Right ventricle myocardium superior (tissue), 1 donor: ENCODE data around the gene ACSS3. TPM values are rescaled to one million over a fixed set of nuclear protein-coding genes. Genes with fewer than 3 reads are reported as not detected.
"Not testable (repeated sequence)": the region's sequence is repeated elsewhere in the genome, so short reads cannot be mapped to it uniquely, and the experiment has no call there.

Source experiments
- ATAC-seq: fragments of 200-7000 bp; cut with Tn5 transposase; one replicate; pipeline ENCODE4 v1.9.1; 2020; ENCODE audit warnings: mild to moderate bottlenecking; ENCODE audit not compliant: poor library complexity
- DNase-seq: peaks from one replicate; pipeline ENCODE4 v3.0.0-alpha.2; 2020
- intact Hi-C: fragments of 100-400 bp; cut with DNase I; formaldehyde crosslinking; loops from one replicate; pipeline ENCODE4 v1.11.2; 2022
- total RNA-seq: library from RNA; stranded (reverse); fragmentation: NEBNext Ultra II Directional; extraction: Animal tissue kit (Norgen Biotek cat#: 25700); gene quantifications from one replicate; pipeline ENCODE4 v1.2.1, GENCODE V29; 2021
- donor health status: DM: no; HTN: yes; CAD: no; lungs with severe emphysema.

ACSS3 gene
- total RNA-seq, 1 donor from 2014 or later, result 25.8 TPM

DNA sequence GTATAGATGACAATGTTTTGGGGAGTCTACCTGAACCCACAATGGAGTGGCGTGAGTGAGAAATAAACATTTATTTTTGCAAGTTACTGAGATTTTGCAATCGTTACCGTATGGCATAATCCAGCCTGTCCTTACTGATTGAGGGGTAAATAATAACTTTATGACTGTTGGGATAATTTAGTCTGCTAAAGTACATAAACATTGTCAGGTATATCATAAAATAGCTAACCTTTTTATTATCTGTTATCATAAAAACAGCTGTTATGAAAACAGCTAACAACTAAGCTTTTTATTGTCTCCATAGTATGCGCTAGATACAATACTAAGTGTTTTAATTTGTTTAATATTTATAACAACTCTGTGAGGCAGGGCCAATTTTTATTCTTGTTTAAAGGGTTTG, 10.3 kb downstream of the ACSS3 start:
- intact Hi-C loops, result no loop called here
- DNase-seq, result no peak
- ATAC-seq, result no peak

DNA sequence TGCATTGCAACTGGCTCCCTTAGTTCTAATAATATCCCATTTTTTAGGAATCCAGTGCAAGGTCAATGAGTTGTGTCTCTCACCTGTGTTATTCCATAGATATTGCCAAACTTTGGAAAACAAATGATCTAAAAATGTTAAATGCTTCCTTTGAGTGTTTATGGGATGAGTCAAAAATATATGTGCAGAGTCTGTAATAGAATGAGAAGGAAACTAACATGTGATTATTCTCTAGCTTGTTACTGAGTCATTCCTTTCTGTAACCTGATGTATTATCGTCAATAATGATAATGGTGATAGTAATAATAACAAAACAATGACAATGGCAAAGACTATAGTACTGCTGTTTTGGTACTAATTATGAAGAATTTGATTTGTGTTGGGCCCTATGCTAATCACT, 11.5 kb downstream of the ACSS3 start:
- intact Hi-C loops, result no loop called here
- no peak for ATAC-seq
- DNase-seq, result no peak

DNA sequence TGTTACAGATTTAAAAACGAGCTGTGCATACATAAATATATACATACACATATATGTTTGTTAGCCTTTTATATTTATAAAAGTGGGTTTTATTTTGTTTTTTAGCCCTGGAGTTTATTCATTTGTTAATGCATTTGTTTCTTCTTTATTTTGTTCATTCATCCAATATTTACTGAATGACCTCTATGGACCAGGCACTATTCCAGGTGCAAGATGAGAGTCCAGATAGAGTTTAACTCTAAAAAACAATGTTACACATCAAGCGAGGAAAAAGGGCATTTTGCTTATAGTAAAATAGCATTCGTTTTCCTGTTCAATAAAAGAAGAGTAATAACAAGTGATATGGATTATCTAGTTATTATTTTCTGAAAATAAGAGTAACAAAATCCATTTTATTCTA, 14.2 kb downstream of the ACSS3 start:
- no peak for ATAC-seq
- no peak for DNase-seq
- intact Hi-C loops, result no loop called here

DNA sequence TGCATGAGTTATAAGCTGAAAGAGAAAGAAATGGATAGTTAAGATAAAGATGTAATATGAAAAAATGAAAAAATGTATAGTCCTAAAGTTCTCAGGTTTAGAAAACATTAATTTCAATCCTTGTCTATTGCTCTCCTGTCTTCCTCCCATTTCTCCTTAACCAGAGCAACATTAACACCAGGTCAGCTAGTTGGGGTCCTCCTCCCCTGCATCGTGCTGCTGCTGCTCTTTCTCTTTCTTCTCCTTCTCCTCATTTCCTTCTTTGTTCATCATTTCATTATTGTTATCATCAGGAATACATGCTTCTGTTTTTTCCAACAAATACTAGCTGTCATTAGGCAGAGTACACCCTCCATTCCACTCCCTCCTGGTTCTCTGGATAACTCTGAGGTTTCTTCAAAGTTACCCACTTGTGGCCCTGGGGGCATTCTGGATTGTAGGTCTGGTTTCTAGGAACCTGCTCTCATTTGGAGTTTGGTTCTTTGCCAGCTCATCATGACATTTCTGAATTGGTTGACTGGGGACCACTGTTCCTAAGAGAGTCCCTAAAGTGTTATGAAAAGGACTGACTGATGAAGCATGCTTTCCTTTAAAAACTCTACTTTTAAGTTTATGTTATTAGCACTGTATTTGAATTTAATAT, 17.0 kb downstream of the ACSS3 start:
- no peak for DNase-seq
- intact Hi-C loops, result no loop called here
- ATAC-seq, result peak; percentile 14

DNA sequence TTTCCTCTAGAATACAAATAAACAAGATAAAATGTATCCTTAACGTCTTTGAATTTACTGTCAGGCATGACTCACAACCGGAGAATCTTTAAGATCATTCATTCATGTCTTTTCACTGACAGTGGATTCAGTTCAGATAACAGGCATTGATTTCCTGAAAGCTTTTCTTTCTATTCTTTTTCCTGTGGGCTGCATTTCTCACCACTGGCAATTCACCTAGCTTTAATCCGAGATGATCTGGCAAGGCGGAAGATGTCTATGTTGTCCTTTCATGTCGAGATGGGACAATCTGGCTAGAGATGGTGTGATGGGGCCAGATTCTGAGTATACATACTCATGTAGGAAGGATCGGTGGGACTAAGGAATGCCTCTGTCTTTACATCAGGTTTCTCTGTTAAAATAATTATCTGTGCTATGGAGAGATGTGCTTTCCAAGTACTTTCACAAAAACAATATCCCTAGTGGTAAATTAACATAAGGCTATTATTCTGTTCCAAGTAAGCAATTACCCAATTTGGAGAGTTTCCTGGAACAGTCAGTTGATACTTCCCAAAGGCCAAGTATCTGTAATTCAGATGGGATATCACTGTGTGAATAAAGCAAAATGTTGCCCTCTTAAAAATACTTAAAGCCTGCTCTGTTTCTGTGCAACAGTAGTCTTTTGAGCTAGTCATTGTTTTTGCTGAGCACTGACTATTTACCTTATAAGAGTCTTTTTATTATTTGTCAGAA, 17.8 kb downstream of the ACSS3 start:
- intact Hi-C loops, result no loop called here
- DNase-seq (no peak), ATAC-seq (peak; percentile 77)

DNA sequence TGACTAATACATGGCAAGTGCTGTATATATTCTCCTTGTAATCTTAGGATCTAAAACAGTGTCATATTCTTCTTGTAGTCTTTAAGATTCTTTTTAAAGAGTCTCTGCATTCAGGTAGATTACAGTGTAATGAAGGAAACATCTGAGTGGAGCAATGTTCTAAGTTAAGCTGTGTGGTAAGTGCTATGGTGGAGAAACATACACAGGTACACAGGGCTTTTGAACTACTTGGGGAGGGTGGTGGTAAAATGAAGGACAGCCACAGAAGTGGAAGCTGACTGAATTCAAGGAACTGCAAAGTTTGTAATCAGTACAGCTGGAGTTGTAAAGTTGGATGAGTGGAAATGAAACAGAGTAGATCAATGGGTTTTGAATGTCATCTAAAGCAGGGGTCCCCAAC, 27.8 kb downstream of the ACSS3 start:
- DNase-seq (no peak), ATAC-seq (no peak)
- intact Hi-C loops, result no loop called here

DNA sequence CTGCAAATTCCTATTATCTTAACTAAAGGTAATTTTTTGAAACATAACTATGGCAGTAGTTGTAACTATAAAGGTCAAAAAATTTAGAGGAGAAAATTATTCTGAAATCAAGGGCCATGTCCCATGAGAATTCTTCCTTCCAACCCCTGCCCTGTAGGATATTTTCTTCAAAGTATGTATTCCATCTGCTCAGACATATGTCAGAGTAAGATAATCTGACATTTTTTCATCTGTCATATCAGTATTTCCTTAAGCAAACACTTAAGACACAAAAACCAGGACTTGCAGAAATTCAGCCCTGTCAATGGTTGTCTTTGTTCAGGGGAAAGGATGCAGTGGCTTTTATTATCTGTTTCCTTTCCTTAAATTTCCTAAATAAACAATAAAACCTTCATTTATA, 36.3 kb downstream of the ACSS3 start:
- intact Hi-C loops, result no loop called here
- DNase-seq, result no peak
- ATAC-seq, result no peak

DNA sequence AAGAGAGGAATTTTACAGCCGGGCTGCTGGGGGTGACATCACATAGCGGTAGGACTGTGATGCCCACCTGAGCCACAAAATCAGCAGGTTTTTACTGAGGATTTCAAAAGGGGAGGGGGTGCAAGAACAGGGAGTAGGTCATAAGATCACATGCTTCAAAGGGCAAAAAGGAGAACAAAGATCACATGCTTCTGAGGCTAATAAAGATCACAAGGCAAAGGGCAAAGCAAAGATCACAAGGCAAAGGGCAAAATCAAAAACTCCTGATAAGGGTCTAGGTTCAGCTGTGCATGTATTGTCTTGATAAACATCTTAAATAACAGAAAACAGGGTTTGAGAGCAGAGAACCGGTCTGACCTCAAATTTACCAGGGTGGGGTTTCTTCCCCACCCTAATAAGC, 41.2 kb downstream of the ACSS3 start:
- intact Hi-C loops, DNase-seq, ATAC-seq: not testable (repeated sequence)

DNA sequence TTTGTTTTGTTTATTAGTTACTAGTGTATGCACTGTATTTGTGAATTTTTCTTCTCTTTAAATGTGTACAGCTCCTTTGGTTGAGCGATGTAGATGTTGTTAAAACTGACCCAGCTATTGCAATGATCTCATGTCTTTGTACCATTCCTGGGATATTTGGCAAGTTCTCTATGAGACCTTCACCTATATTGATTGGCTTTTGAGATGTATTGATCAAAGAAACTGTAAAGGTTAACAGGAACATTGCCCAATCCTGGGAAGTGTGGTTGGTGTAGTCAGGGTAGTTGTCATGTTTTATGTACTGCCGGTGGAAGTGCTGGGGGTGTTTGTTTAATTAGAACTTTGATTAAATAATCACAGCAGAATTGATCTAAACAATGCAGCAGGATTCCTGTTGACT, 43.1 kb downstream of the ACSS3 start:
- intact Hi-C loops, result no loop called here
- DNase-seq (no peak), ATAC-seq (no peak)

DNA sequence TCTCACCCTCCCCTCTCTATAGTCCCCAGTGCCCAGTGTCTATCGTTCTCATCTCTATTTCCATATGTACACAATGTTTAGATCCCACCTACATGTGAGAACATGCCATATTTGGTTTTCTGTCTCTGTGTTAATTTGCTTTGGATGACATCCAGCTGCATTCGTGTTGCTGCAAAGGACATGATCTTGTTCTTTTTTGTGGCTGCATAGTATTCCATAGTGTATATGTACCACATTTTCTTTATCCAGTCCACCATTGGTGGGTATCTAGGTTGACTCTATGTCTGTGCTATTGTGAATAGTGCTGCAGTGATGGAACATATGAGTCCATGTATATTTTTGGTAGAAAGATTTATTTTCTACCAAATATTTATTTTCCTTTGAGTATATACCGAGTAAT, 45.7 kb downstream of the ACSS3 start:
- intact Hi-C loops, result no loop called here
- ATAC-seq (no peak), DNase-seq (no peak)

DNA sequence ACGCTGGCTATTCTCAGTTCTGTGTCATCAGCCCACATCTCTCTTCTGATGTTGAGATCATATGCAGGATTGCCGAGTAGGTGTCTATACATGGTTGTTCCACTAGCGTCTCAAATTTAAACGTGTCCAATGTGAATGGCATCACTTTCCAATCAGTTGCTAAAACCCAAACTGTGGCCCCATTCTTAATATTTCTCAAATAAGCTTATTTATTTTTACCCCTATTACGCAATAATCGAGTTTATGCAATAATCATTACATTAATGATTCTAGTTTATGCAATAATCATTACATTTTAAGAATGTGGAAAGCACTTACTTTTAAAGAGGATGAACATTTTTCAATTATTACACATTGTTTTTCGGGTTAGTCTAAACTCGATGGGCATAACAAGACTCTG, 47.8 kb downstream of the ACSS3 start:
- DNase-seq, result no peak
- no peak for ATAC-seq
- intact Hi-C loops, result no loop called here

DNA sequence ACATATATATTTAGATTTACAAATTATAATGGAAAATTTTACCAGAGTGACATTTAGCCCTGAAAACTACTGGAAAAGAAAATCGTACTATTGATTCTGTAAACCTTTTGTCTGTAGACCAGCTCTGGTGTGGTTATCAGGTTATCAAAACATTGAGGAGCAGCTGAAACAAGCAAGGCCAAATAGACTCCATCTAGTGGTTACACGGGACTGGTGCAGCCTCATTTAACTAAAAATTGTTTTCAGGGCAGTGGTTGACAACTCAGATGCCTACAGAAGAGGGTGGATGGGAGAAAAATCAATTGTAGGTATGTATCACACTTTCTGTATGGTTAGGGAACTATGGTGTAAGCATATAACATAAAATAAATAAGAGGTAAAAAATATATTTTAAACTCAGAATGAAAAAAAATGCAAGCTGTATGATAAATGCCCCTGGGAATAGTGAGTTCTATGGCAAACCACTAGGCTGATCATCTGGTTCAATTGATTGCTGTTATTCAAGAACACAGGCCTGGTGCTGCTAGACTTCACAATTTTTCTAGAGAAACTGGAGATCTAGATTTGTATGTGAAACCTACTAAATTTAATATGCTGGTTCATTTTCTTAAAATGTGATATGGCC, 51.2 kb downstream of the ACSS3 start:
- peak; percentile 78 for ATAC-seq
- intact Hi-C loops, result no loop called here
- DNase-seq, result no peak

DNA sequence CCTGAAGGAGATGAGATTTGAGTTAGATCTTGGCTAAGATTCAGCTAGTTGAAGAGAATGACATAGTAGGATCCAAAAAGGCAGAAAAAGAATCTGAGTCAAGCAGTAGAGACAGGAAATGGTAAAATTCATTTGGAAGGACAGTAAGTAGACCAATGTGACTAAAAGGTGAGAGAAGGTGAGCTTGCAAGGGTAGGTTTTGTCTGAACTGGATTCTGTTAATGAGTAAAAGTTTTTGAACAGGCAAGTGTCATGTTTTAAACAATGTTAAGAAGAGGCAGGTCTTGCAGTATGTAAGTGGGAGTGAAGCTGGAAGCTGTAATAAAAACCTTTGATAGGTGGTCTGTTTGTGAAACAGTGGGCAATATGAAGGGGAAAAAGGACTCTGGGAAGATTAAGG, 58.6 kb downstream of the ACSS3 start:
- no peak for DNase-seq
- intact Hi-C loops, result no loop called here
- no peak for ATAC-seq

DNA sequence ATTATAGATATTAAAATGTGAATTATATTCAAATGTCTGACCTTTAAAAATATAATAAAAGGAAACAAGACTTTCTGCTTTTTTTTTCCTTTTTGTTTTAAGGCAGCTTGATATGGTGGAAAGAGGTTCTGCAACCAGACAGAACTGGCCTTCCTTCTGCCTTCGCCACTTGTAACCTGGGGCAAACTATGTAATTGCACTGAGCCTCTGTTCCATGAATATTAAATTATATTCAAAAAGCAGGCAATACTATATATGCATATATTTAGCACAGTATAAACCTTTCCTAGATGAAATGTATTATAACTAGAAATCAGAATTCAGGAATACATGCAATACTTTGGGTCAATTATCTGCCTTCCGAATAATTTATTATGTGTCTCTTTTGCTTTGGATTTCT, 59.9 kb downstream of the ACSS3 start:
- no peak for ATAC-seq
- DNase-seq, result no peak
- intact Hi-C loops, result no loop called here

DNA sequence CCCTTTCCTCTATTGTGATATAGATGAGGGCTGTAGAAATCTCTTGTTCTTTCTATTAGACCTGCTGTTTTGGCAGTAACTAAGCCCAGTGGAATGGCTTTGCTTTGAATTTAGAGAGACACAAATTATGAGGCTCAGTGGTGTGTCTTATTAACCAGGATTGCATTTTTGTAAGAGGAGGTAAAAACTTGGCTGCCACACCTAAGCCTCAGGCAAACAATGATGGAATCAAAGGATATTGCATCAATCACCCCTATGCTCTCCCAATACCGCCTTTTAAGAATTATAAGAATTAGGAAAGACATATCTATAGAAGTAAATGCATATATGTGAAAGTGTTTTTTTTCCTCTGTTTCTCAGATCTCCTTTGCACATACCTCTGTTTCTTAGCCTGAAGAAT, 63.3 kb downstream of the ACSS3 start:
- DNase-seq, result no peak
- no peak for ATAC-seq
- intact Hi-C loops, result no loop called here

DNA sequence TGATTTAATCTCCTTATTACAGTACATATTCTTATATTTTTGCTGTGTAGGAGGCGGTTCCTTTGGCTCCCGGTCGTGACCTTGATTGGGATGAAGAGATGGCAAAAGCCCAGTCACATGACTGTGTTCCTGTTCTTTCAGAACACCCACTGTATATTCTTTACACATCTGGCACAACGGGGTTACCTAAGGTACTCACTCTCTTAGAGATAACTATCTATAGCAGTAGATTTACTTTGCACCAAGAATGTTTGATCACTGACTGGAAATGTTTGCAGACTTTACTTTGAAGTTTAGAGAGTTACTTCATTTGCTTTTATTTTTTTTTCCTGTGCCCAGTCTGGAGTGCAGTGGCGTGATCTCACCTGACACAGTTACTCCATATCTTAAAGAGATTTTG, 65.2 kb downstream of the ACSS3 start:
- intact Hi-C loops, result no loop called here
- ATAC-seq, result no peak

DNA sequence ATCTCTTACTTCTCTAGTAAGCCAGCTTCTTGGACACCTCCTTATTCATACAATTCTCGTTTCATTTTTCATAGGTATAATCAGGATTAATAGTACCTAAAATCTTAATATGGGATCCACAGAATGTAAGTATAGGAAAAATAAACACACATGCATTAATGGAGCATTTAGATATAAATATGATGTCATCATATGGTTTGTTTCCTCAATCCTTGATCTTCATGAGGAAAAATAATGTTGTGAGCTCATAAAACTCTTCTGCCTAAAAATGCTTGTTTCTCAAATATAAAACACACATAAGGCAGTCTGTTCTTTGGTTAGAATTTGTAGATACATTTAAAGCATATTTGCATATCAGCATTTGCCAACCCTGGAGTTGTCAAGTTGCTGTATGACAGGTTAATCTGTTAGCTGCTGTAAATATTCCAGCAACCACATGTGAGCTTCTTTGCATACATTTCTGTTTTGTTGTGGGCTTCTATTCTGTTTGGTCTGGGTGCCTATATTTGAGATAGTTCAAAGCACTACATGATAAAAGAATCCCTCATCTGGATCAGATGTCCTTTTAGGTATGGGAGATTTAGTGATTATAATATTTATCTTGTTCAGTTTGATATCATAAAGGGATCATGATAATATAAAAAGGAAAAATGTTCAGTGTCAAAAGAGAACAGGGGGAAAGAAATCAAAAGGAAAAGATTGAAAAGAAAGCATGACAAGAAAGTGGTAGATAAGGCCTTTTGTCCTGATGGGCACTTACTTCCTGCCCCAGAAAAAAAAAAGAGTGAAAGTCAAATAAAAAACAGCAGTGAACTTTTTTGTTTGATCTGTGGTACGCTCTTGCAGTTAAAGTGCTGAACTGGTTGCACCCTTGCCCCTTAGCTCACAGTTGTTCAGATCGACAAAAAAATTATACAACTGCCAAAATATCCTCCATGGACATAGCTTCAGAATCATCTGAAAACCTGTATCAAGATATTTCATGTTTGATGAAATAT, 68.6 kb downstream of the ACSS3 start:
- intact Hi-C loops, result no loop called here
- no peak for ATAC-seq

More for the DNA sequence above, 65.2 kb downstream of the ACSS3 start:
- DNase-seq, result no peak

DNA sequence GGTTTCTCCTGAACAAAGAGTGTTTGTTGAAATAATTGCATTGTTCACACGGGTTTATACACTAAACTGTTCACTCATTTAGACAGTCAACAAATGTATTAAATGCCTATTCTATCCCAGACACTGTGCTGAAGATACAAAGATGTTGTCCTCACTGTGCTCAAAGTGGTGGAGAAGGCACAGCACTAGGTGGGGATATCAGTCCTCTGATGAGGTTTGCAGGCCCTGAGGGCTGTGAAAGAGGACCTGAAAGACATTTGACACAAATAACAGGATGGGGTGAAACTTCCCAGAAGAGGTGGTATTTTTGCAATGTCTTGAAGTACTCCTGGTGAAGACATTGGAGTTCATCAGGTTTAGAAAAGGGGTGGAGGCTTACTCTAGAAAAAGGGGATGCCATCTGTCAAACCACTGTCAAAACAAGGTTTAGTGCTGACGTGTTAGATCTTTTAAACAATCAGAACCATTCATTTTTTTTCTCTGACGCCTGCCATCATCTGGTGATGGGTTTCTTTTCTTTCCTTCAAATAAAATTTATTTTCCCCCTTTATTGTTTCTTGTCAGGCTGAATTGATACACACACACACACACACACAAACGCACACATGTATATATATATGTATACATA, 69.5 kb downstream of the ACSS3 start:
- ATAC-seq, result no peak
- intact Hi-C loops, result no loop called here

More for the DNA sequence above, 68.6 kb downstream of the ACSS3 start:
- no peak for DNase-seq

DNA sequence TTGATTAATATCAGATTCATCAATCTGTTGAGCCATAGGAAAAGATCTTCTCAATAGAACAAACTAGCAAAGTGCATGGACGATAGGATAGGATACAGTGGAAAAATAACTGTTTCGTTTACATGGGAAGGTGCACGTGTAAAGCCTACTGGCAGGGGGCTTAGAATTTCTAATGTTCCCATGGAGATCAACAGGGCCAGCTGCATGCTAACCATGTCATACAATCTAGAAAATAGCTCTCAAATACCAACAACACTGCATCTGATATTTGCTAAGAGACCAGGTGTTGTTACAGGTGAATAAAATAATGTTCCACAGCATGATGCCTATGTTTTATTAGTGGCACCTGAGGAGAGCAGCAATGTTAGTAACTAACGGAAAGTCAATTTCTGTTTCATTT, 72.5 kb downstream of the ACSS3 start:
- ATAC-seq, result no peak

More for the DNA sequence above, 69.5 kb downstream of the ACSS3 start:
- DNase-seq, result no peak

More for the DNA sequence above, 72.5 kb downstream of the ACSS3 start:
- no peak for DNase-seq
- intact Hi-C loops, result no loop called here
